Panc1 (cell line): Measurements from ENCODE around the gene PTBP3. TPM values are rescaled to one million over a fixed set of nuclear protein-coding genes. Genes with fewer than 3 reads are reported as not detected.

Source experiments
- ATAC-seq: fragments of 200-7000 bp; cut with Tn5 transposase; 2 replicates; pipeline ENCODE4 v1.9.1; 2020; ENCODE audit warnings: mild to moderate bottlenecking, moderate library complexity
- BruUV-seq: library from RNA; stranded (reverse); fragments of 400-500 nt; replicated peaks from 2 replicates; lab custom pipeline; 2021; lab: Mats Ljungman, UMichigan
- CTCF ChIA-PET: fragments of 300-600 bp; sonication (Branson Sonifier 250); formaldehyde crosslinking; loops from one replicate; lab custom pipeline; 2022; ENCODE audit warnings: antibody characterized with exemption; lab: Charles Lee
- POLR2A ChIA-PET: fragments of 300-600 bp; sonication (Branson Sonifier 250); formaldehyde crosslinking; loops from one replicate; lab custom pipeline; 2022; ENCODE audit warnings: antibody characterized with exemption; lab: Charles Lee
- DNase-seq: peaks from one replicate; pipeline ENCODE4 v3.0.0-alpha.2; 2010; ENCODE audit warnings: low read depth, low spot score
- H3K27ac ChIP-seq: 2 replicates; pipeline ENCODE4 v1.5.1; 2011; ENCODE audit warnings: mild to moderate bottlenecking, low read length, inconsistent platforms
- H3K27me3 ChIP-seq: fragments of 200-500 bp; sonication (Bioruptor generic); 2 replicates; pipeline ENCODE4 v1.6.0; 2014; ENCODE audit warnings: low read length, inconsistent platforms; ENCODE audit not compliant: control insufficient read depth, insufficient read depth
- H3K36me3 ChIP-seq: fragments of 200-500 bp; sonication (Bioruptor generic); 2 replicates; pipeline ENCODE4 v1.5.1; 2014; ENCODE audit warnings: inconsistent platforms, mild to moderate bottlenecking, low read length, moderate library complexity; ENCODE audit not compliant: control insufficient read depth, insufficient read depth
- H3K4me1 ChIP-seq: 2 replicates; pipeline ENCODE4 v1.5.1; 2011; ENCODE audit warnings: inconsistent platforms, mild to moderate bottlenecking, low read length, moderate library complexity; ENCODE audit not compliant: control insufficient read depth, insufficient read depth
- H3K4me3 ChIP-seq, 2 experiments: 2 replicates each; pipeline ENCODE4 v1.5.1; 2011 to 2012; ENCODE audit warnings: low read depth in 2 of 2, low read length in 2 of 2, mild to moderate bottlenecking in 2 of 2, inconsistent platforms in 1 of 2, moderate library complexity in 1 of 2
- H3K9me3 ChIP-seq: fragments of 200-500 bp; sonication (Bioruptor generic); 2 replicates; pipeline ENCODE4 v1.5.1; 2014; ENCODE audit warnings: low read depth, mild to moderate bottlenecking, inconsistent platforms, low read length, moderate library complexity; ENCODE audit not compliant: control insufficient read depth, insufficient read depth
- POLR2AphosphoS5 ChIP-seq: IDR thresholded peaks from 2 replicates; pipeline ENCODE4 v1.6.1; 2012; ENCODE audit warnings: mild to moderate bottlenecking, low read depth, low read length, moderate library complexity
- SIN3A ChIP-seq: IDR thresholded peaks from 2 replicates; pipeline ENCODE4 v1.6.1; 2012; ENCODE audit warnings: low read depth, mild to moderate bottlenecking, low read length, moderate library complexity, borderline replicate concordance; ENCODE audit not compliant: insufficient read depth
- TCF7L2 ChIP-seq: IDR thresholded peaks from 2 replicates; pipeline ENCODE4 v1.6.1; 2011; ENCODE audit warnings: mild to moderate bottlenecking, low read depth, low read length, inconsistent platforms
- in situ Hi-C: cut with HindIII; loops from 2 replicates; pipeline ENCODE4 v1.10.0; 2016; ENCODE audit warnings: low sequenced_read_pairs, low pct_unique_long_range_greater_than_20kb
- intact Hi-C: fragments of 100-400 bp; cut with micrococcal nuclease; formaldehyde crosslinking; loops from one replicate; pipeline ENCODE4 v1.10.0; 2022; ENCODE audit not compliant: unreplicated experiment
- total RNA-seq: library from RNA; stranded (reverse); gene quantifications from one replicate; pipeline ENCODE4 v1.2.1, GENCODE V29; 2021; ENCODE audit not compliant: unreplicated experiment
- TF ChIP-seq, protein P1 (sequence below), 2 experiments: IDR thresholded peaks; 2 replicates each; pipeline ENCODE4 v1.6.1; 2011 to 2012; ENCODE audit warnings: low read depth in 2 of 2, control low read depth in 1 of 2, low read length in 1 of 2, mild to moderate bottlenecking in 1 of 2, moderate library complexity in 1 of 2; ENCODE audit not compliant: insufficient read depth in 1 of 2
- TF ChIP-seq, protein P2 (sequence below): fragments of 450-650 bp; IDR thresholded peaks from 2 replicates; pipeline ENCODE4 v1.5.1; 2017; ENCODE audit warnings: mild to moderate bottlenecking

The PTBP3 gene
- total RNA-seq, 1 experiment from 2014 or later = 82.5 TPM

DNA sequence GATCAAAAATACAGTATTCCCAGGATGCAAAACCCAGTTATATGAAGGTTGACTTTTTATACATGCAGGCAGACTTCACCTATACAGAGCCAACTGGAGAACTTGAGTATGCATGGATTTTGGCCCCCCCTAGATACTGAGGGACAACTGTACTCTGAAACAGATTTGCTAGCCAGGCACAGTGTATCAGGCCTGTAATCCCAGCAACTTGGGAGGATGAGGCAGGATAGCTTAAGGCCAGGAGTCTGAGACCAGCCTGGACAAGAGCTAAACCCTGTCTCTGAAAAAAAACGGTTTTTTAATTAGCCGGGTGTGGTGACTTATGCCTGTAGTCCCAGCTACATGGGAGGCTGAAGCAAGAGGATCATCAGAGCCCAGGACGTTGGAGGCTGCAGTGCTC lies 21.9 kb downstream of the PTBP3 start:
- intact Hi-C loops = no loop called here
- no peak overlapping the region for H3K27ac ChIP-seq
- BruUV-seq = no TSS peak

DNA sequence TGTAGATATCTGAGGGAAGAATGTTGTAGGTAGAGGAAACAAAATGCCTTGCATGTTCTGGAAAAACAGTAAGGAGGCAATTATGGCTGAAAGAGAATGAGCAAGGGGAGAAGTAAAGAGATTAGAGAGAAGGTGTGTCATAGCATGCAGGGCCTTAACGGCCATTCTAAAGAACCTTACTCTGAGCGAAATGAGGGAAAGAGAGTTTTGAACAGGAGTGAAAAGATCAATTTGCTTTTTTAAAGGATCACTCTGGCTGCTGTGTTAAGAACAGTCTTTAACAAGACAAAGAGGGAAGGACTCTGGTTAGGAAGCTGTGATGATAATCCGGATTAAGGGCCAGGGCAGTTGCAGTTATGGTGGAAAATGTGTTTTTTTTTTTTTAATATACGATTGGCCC lies 22.6 kb downstream of the PTBP3 start:
- no peaks in the 10 kb centered on the region for H3K9me3 ChIP-seq
- intact Hi-C loops (no loop called here), in situ Hi-C loops (no loop called here)
- DNase-seq = no peak
- H3K27me3 ChIP-seq = no peaks in the 10 kb centered on the region
- TF ChIP-seq TCF7L2 (no peak), POLR2AphosphoS5 (no peak), SIN3A (no peak)
- TF ChIP-seq, protein P1, sequence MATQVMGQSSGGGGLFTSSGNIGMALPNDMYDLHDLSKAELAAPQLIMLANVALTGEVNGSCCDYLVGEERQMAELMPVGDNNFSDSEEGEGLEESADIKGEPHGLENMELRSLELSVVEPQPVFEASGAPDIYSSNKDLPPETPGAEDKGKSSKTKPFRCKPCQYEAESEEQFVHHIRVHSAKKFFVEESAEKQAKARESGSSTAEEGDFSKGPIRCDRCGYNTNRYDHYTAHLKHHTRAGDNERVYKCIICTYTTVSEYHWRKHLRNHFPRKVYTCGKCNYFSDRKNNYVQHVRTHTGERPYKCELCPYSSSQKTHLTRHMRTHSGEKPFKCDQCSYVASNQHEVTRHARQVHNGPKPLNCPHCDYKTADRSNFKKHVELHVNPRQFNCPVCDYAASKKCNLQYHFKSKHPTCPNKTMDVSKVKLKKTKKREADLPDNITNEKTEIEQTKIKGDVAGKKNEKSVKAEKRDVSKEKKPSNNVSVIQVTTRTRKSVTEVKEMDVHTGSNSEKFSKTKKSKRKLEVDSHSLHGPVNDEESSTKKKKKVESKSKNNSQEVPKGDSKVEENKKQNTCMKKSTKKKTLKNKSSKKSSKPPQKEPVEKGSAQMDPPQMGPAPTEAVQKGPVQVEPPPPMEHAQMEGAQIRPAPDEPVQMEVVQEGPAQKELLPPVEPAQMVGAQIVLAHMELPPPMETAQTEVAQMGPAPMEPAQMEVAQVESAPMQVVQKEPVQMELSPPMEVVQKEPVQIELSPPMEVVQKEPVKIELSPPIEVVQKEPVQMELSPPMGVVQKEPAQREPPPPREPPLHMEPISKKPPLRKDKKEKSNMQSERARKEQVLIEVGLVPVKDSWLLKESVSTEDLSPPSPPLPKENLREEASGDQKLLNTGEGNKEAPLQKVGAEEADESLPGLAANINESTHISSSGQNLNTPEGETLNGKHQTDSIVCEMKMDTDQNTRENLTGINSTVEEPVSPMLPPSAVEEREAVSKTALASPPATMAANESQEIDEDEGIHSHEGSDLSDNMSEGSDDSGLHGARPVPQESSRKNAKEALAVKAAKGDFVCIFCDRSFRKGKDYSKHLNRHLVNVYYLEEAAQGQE (IDR thresholded peaks at IDR 0.05; ENCODE audit: insufficient read depth in 1 of 2, low read depth in 2 of 2, low read length in 1 of 2) = no peak
- TF ChIP-seq, protein P2, sequence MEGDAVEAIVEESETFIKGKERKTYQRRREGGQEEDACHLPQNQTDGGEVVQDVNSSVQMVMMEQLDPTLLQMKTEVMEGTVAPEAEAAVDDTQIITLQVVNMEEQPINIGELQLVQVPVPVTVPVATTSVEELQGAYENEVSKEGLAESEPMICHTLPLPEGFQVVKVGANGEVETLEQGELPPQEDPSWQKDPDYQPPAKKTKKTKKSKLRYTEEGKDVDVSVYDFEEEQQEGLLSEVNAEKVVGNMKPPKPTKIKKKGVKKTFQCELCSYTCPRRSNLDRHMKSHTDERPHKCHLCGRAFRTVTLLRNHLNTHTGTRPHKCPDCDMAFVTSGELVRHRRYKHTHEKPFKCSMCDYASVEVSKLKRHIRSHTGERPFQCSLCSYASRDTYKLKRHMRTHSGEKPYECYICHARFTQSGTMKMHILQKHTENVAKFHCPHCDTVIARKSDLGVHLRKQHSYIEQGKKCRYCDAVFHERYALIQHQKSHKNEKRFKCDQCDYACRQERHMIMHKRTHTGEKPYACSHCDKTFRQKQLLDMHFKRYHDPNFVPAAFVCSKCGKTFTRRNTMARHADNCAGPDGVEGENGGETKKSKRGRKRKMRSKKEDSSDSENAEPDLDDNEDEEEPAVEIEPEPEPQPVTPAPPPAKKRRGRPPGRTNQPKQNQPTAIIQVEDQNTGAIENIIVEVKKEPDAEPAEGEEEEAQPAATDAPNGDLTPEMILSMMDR = no peak
- H3K36me3 ChIP-seq = no peaks in the 10 kb centered on the region
- no peak overlapping the region for H3K27ac ChIP-seq
- BruUV-seq = no TSS peak
- H3K4me1 ChIP-seq = peaks cover 4% of the 10 kb centered on the region
- POLR2A ChIA-PET = no interaction called here
- no peak overlapping the region for H3K4me3 ChIP-seq
- CTCF ChIA-PET = no interaction called here
- ATAC-seq = no peak

More for the DNA sequence above, 21.9 kb downstream of the PTBP3 start:
- DNase-seq (no peak), ATAC-seq (peak; percentile 62; the same call in 1 of the 2 replicates)
- in situ Hi-C loops = no loop called here
- H3K27me3 ChIP-seq = no peaks in the 10 kb centered on the region
- H3K9me3 ChIP-seq = no peaks in the 10 kb centered on the region
- H3K4me1 ChIP-seq = peaks cover 4% of the 10 kb centered on the region
- no peak overlapping the region for H3K4me3 ChIP-seq
- CTCF ChIA-PET = no interaction called here
- POLR2A ChIA-PET = no interaction called here
- TF ChIP-seq, protein P2 = no peak
- no peak for TF ChIP-seq SIN3A
- TF ChIP-seq TCF7L2 = no peak
- TF ChIP-seq POLR2AphosphoS5 = no peak
- TF ChIP-seq, protein P1 (IDR thresholded peaks at IDR 0.05; ENCODE audit: insufficient read depth in 1 of 2, low read depth in 2 of 2, low read length in 1 of 2) = no peak
- H3K36me3 ChIP-seq = no peaks in the 10 kb centered on the region
